GM12873 (cell line): ENCODE data around the gene TP63.

ENCODE experiments used
- CTCF ChIP-seq: IDR thresholded peaks from 2 replicates; pipeline ENCODE4 v1.5.1; 2012; ENCODE audit warnings: low read depth, mild to moderate bottlenecking, moderate library complexity, low read length, control low read depth; ENCODE audit not compliant: insufficient read depth; ENCODE audit errors: missing control alignments

The TP63 gene

GRCh38 chr3:189897406-189897805 lies 266.2 kb downstream of the TP63 start:
- TF ChIP-seq CTCF, result no peak

GRCh38 chr3:189898559-189899153 lies 267.5 kb downstream of the TP63 start:
- no peak for TF ChIP-seq CTCF

- no peak for TF ChIP-seq CTCF
Measured at GRCh38 chr3:189899186-189899585, 268.0 kb downstream of the TP63 start.

- no peak for TF ChIP-seq CTCF
Measured at GRCh38 chr3:189900578-189900977, 269.4 kb downstream of the TP63 start.

GRCh38 chr3:189901481-189901880 lies 270.3 kb downstream of the TP63 start:
- no peak for TF ChIP-seq CTCF

GRCh38 chr3:189902230-189903186 lies 271.3 kb downstream of the TP63 start:
- no peak for TF ChIP-seq CTCF

GRCh38 chr3:189903562-189904250 lies 272.5 kb downstream of the TP63 start:
- no peak for TF ChIP-seq CTCF
